CD4-positive, alpha-beta T cell treated with Interleukin-17A for 4 hours (primary cell): ENCODE data around the gene FBXO11.

Source experiments
- DNase-seq: peaks from one replicate; pipeline ENCODE4 v3.0.0-alpha.2; 2020; ENCODE audit warnings: mixed read lengths

The FBXO11 gene

DNA sequence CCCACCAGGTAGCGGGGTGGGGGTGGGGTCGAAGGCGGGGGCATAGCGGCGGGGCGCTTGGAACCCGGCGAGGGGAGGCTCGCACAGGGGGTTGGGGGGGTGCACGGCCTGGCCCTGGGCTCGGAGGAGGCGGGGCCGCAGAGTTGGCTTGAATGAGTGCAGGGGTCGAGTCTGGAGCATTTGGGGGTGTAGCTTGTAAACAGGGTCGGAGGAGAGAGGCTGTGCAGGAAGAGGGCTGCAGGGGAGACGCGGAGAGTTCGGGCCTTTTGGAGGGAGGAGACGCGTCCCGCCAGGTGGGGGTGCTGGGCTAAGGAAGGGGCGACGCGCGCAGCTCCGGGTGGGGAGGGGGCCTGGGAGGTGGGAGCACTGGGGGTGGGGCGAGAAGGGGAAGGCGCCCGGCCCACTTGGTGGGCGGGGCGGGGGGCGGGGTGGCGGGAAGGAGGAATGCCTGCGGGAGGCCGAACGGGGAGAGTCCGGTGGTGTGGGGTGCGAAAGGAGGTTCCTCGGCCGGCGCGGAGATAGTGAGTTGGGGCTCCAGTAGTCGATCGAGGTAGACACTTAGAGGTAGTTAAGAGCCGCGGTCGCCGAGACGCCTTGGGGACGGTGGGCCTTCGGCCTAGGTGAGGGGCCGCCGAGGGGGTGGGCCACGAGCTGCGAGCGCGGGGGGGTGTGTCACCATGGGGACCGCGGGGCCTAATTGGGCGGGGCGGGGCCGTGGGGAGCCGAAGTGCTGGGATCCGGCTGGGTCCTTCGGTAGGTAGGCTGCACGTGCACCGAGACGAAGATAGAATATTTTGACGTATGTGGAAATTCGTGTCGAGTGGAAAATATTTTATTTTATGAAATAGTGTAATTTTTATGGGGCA, 122.6 kb downstream of the FBXO11 start:
- peak; percentile 83 for DNase-seq

GRCh38 chr2:47782671-47783485, 123.4 kb downstream of the FBXO11 start, which contains the start of gene MSH6:
TSS of gene MSH6 (plus strand) at chr2:47783145. CDS start at chr2:47783234, 89 bp downstream.
- DNase-seq = peak; percentile 92

GRCh38 chr2:47782381-47782670, 124.0 kb downstream of the FBXO11 start:
- DNase-seq = no peak

DNA sequence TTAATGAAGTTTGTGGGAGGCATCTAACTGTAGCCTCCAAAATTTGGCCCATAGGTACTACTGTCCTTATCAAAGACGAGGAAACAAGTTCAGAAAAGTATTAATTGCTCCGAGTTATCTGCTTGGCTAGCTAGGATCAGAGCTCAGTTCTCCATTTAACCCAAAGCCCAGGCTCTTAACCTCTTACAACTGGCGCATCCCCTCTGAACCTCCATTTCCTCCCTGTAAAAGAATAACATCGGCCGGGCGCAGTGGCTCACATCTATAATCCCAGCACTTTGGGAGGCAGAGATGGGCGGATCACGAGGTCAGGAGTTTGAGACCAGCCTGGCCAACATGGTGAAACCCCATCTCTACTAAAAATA, 126.9 kb downstream of the FBXO11 start:
- DNase-seq = no peak

DNA sequence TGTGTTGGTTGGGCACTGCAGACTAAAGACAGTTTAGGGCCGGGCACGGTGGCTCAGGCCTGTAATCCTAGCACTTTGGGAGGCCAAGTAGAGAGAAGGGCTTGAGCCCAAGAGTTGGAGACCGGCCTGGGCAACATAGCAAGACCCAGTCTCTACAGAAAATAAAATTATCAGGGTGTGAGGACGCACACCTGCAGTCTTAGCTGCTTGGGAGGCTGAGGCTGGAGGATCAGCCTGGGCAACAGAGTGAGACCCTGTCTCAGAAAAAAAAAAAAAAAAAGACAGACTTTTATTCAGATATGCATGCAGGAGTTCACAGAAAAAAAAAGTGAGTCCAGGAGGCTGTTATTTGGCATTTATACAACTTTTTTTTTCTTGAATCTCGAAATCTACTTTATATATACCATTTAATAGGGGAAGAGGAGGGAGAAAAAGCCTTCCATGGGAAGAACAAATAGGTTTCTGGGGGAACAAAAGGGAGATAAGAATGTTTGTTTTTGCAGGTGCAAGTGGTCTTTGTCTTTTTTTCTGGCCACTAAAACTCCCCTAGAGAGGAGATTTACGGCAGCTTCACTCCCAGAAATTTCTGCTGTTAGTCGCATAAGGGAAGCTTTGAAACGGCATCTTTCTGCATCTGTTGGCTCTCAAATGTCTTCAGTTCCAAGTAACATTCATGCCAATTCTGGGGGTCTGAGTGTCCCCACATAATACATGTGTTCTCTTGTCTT, 127.4 kb downstream of the FBXO11 start:
- DNase-seq = no peak

- no peak for DNase-seq
Observed at GRCh38 chr2:47777277-47777937, 128.9 kb downstream of the FBXO11 start.

GRCh38 chr2:47774567-47774966, 131.7 kb downstream of the FBXO11 start:
- DNase-seq = no peak

- no peak for DNase-seq
Observed at GRCh38 chr2:47772343-47772742, 134.0 kb downstream of the FBXO11 start.

GRCh38 chr2:47771211-47771610, 135.1 kb downstream of the FBXO11 start:
- no peak for DNase-seq

GRCh38 chr2:47769318-47769717, 137.0 kb downstream of the FBXO11 start:
- no peak for DNase-seq

DNA sequence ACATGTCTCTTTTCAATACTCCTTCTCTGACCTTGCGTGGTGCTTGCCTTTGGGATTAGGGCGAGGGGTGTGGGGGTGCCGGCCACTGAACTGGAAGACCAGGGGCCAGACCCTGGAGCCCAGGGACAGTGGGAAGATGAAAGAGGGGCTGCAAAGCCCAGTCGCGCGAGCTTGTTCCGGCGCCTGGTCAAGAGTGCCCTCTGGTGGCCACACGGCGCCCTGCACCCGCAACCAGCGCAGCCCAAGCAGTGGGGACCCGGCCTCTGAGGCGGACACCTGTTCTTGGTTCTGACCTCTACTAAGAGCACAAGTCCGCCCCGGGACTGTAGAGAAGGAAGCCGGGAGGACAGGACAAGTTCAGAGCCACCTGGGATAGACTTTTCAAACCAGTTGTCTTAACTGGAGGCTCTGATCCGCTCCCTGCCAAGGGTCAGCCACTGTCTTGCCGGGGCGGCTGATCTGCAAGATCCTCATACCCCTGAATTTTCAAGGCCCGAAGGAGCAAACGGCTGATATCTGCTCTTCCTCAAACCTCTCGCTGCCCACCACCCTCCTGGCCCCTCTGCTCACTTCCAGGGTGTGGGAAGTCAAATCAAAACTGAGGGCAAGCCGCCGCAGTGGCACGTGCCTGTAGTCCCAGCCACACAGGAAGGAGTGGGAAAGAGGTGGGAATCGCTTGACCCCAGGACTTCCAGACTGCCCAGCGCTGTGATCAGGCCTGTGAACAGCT, 138.3 kb downstream of the FBXO11 start:
- DNase-seq = peak; percentile 78

GRCh38 chr2:47767497-47767844, 138.8 kb downstream of the FBXO11 start:
- DNase-seq = no peak

GRCh38 chr2:47751856-47752414, 154.4 kb downstream of the FBXO11 start:
- DNase-seq = no peak

DNA sequence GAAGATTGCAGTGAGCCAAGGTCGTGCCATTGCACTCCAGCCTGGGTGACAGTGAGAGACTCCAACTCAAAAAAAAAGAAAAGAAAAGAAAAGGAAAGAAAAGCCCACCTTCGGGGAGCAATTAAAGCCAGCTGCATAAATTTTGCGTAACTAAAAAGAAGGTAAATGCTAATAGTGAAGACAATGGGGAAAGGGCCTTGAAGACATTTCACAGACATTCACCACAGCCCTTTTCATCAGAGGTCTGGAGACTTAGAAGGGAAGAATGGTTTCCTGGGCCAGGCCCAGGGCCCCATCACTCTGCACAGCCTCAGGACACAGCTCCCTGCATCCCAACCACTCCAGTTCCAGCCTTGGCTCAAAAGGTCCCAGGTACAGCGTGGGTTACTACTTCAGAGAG, 158.4 kb downstream of the FBXO11 start:
- DNase-seq = no peak

DNA sequence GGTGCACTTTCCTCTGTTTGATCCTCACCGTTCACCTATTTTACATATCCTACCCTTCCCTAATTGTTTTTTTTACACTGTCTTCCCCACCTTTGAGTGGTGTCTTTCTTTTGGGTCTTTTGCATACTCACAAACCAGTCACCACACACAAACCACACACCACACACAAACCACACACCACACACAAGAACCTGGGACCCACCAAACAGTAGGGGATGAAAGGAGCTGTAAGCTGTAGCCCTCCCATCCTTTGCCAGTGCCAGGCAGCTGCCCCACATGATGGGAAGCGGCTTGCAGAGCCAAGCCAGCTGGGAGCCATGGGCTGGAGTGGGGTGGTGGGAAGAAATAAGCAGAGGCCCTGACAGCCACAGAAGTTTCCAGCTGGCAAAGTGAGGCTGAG, 162.2 kb downstream of the FBXO11 start:
- no peak for DNase-seq

- DNase-seq = no peak
Observed at GRCh38 chr2:47741637-47742036, 164.7 kb downstream of the FBXO11 start.

GRCh38 chr2:47741101-47741500, 165.2 kb downstream of the FBXO11 start:
- DNase-seq = no peak
